SK-N-MC (cell line): ENCODE measurements around the gene FAM53B.

Source experiments
- EZH2 ChIP-seq: fragments of 200-600 bp; sonication (generic); IDR thresholded peaks from one replicate; pipeline ENCODE4 v1.6.1; 2017; ENCODE audit warnings: antibody characterized with exemption
- POLR2AphosphoS5 ChIP-seq: IDR thresholded peaks from 2 replicates; pipeline ENCODE4 v1.6.1; 2012; ENCODE audit warnings: mild to moderate bottlenecking, low read depth, low read length, borderline replicate concordance

GRCh38 chr10:124652200-124652599, 92.0 kb downstream of the FAM53B start:
- TF ChIP-seq POLR2AphosphoS5 (no peak), EZH2 (no peak)
